GM18867 (cell line): ENCODE measurements around the gene PELI2.

Experiments
- ATAC-seq: cut with Tn5 transposase; IDR thresholded peaks from one replicate; pipeline ENCODE4 v1.9.1; 2021; ENCODE audit warnings: mild to moderate bottlenecking, moderate library complexity; ENCODE audit not compliant: unreplicated experiment

PELI2 gene

DNA sequence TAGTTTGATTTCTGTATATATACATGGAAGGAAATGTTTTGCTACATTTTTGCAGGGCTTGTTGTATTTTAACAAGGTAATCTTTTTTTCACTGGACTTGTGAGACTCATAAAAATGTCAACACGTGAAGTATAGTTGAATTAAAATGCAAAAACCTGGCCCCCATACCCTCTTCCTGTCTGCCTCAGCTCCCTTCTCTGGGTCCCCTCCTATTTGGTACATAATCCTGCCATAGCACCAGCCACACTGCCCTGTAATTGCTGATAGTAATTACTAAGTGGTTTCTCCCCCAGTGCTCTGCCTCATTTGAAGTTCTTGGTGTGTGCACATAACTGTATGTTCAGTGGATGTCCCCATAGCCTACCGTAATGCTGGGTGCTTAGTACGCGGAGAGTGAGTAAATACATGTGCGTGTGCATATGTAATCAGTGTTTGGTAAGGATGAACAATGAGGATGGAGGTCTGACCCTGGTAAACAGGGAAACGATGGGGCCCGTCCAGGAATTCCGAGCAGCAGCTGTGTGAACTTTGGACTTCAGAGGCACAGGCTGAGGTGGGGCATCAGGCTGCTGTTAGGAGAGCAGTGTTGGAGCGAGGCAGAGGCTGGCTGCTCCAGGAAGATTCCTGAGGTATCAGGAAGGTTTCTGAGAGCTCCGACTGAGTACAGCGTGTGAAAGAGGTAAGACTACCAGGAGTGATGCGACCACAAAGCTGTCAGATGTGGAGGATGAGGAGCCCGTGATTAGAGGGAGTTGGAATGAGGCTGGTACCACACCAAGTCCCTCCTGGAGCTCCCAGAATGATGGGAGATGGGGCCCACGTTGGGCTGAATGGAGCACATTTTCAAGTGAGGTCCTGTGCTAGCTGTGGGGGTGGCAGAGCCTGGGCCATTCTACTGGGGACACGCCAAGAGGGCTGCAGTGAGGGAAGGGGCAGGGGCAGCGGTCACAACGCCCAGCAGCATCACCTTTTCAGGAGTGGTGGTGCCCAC lies 106.8 kb downstream of the PELI2 start:
- ATAC-seq = no peak

DNA sequence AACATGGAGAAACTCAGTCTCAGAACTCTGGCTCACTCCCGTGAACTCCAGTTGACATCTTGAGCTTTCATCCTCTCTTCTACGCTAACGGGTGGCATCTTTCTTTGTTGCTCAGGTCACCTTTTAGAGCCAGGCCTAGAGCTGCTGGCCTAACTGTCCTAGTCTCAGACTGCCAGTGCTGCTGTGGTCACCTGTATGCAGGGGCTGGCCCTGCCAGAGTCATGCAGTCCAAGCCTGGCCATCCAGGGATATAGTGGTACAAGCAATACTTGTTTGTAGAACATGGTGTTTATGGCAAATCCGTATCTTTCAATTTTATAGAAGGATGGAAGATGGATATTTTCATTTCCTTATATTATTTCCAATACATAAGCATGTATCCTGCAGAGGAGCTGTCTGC lies 117.2 kb downstream of the PELI2 start:
- no peak for ATAC-seq

DNA sequence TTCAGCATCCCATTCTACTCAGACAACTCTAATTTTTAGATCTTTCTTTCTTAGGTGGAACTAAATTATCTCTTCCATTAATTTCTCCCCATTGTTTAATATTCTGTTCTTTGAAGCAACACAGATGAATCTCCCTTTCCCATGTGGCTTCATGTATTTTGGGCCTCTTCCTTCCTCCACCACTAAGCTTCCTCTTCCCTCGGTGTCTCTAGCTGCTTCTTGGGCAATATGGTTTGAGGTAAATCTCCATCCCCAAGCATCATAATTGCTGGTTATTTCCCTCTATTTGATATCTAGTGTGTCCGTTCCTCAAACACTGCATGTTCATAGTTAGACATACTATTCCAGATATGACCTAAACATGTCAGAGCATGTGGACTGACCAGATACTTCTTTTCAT lies 119.2 kb downstream of the PELI2 start:
- ATAC-seq = no peak

DNA sequence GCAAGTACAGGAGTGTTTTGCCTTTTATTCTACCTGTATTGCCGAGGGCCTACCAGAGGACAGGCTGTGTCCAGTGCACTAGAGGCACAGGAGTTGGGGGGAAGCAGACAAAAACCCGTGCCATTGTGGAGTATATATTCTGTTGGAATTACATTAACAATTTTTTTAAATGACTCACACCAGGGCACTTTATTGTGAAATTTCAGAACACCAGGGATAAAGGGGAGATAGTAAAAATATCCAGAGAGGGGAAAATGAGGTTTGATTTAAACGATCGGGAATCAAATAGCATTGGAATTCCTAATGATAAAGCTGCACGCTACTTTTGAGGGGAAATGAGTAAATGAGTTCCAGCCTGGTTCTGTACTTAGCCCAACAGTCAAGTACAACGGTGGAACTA lies 123.2 kb downstream of the PELI2 start:
- ATAC-seq = no peak

DNA sequence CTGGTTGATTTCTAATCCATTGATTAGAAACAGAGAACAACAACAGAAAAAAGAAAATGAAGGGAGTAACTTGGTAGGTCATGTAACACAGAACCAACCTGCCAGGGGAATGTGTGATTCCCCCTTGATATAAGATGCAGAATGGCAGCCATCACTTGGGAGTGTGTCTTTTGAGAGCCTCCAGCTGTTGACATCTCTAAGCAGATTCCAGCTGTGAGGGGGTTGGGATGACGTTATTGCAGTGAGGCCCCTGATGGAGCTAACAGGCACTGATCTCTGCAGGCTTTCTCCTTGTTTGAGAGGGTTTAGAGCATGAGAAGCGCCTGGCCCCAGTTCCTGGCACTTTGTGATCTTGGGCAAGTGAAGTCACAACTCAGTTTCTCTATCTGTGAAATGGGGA lies 124.9 kb downstream of the PELI2 start:
- ATAC-seq = no peak

DNA sequence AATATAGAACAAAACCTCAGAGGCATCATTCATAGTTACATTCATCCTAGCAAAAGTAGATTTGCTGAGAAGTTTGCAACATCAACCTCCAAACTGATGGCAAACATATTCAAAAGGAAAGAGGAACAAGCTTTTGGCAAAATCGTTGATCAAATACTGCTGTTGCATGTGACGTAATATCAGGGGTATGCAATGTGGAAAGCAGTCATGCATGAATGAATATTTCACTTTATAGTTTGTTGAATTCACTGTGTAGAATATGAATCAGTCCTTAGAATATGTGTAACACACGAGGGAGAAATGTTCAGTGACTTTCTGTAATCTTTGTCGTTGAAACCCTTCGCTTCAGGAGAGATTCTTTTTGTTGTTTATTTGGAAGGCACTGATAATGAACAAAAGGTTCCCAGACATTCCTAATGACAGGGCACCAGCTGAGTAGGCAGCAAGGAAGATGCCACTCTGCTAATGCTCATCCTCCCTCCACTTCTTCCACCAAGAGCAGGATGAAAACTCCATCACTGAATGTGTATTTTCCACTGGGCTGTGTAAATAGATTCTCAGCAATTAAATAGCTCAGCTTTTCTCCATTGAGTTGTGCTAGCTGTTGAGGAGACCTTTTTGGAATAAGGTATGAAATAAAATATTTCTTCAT lies 126.1 kb downstream of the PELI2 start:
- ATAC-seq = no peak

DNA sequence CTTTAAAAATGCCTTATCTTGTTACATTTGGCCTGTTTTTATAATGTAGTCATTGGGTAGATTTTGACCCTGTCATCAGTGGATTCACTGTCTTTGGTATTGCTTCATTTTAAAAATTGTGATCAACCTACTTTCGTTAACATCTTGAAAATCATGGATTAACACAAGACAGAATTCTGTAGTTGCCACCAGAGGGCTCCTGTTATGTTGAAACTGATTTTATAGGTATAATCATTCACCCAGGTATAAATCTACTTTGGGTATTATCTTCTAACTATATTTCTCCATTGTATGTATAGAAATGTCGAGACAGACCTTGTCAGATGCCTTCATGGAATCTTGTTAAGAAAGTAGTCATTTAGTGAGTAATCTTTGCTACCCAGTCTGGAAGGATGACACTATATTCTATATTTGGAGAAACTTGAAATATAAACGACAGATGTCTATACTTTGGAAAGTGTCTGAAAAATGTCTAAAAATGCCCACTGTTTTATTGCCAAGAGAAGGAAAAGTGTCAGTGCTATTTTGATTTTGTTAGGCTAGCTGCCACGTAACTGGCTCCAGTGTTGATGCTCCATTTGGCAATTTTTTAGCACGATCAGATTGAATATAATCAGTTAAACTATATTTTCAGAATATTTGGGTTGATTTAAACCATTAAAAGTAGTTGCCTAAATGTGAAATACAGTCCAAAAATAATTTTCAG lies 129.4 kb downstream of the PELI2 start:
- no peak for ATAC-seq

DNA sequence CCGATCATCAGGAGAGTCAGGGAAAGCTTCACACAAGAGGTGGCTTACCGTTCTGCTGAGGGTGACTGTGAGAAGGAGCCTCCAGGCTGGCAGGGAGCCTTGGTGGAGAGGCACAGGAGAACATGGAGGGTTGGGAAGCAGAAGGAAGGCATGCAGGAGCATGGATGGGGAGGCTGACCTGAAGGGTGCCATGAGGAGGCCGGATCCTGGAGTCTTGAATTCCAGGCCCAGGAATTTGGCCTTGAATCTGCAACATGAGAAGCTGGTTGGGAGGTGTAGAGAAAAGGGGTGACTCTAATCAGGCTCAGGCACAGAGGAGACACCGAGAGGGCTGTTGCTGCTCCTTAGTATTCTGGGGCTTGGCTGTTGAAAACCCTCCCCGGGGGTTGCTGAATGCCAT lies 130.2 kb downstream of the PELI2 start:
- no peak for ATAC-seq

DNA sequence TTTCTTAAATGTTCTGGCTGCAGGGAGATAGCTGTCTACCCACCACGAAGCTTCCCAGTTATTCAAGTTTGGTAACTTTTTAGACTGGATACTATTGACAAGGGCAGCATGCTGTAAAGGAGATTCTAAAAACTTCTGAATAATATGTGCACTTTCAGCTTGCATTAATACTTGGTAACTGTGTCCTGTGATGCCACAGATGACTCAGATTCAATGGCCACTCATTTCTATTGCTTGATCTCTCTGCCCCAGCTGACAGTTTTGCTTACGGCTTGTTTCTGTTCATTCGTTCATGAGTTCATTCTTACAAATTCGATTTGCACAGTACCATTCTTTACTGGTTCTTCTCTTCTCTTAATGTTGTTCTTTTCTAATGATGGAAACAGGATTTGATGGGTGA lies 142.8 kb downstream of the PELI2 start:
- ATAC-seq = no peak

DNA sequence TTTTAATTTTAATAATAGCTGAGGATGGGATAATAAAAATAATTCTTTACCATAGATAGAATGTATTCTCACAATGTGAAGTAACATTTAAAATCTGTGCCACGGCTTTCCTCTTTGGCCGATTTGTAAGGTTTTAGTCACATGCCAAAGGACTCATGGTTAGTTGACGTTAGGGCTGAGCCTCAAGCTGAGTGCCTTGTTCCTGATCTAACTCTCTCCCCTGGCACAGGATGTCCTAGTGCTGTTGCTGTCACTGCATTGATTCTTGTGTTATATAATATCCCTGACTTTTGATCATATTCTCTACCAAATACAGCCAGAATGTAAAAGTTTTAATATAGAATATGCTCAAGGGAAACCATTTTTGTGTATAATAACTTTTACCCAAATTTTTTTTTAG lies 144.3 kb downstream of the PELI2 start:
- ATAC-seq = no peak

DNA sequence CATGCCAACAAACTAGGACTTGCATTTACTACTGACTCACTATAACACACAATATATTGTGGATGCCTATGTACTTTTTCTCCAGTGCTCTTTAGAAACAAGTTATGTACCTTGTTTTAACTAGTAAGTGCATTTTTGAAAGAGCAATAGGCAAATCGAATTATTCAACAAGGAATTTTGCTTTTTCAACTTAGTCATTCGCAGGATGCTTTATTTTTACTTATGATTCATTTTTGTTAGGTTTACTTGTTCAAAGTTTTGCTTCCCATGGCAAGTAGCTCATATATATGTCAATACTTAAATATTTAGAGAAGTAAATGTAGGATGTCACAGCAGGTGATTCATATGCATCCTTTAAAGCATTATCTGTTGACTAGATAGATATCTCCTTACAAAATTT lies 149.8 kb downstream of the PELI2 start:
- no peak for ATAC-seq

DNA sequence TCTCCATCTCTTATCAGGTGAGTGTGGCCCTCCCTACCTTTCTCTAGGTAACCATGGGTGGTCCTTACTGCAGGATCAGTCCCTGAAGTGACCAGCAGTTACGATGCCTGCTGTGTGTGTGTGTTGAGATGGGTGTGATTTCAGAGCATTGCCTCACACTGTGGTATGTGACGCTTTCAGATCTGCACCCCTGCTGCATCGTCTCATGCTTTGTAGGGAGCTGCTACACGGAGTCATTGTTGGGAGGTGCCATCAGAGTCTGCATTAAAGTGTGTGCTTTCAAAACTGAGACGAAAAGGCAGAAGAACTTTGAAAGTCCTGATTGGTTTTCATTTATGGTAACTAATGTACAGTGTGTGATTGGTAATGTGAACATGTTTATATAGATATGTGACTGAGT lies 150.5 kb downstream of the PELI2 start:
- ATAC-seq = no peak

DNA sequence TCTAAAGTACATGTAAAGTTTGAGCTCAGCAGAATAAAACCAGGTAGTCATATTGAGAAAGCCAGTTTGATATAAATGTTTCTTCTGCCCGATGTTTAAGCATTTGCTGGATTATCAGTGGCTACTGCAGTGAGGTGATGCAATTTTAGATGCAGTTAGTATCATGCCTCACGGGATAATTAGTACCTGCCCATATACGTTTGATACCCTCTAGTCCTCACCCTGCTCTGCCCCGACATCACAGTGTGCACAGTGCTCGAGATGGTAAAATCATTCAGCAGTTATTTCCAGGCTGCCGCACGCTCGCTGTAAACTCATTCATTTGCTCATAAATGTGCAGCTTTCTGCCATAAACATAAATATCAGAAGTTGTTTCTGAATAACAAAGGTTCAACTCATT lies 152.7 kb downstream of the PELI2 start:
- no peak for ATAC-seq

DNA sequence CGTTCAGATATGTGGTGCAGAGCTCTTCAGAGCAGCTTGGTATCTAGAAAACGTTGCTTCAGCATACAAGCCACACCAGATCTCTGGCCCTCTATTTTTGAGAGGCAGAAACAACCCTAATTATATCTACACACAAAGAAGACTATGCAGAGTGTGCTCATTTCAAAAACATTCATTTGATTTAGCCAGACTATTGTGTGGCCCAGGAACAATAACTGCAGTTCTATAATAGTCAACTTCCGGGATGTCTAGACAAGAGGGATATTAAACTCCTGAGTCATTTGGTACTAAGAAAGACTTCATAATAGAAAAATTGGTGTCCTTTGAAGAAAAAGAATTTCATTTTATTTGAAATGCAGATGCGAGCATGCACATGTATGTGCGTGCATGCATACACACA lies 153.8 kb downstream of the PELI2 start:
- no peak for ATAC-seq

DNA sequence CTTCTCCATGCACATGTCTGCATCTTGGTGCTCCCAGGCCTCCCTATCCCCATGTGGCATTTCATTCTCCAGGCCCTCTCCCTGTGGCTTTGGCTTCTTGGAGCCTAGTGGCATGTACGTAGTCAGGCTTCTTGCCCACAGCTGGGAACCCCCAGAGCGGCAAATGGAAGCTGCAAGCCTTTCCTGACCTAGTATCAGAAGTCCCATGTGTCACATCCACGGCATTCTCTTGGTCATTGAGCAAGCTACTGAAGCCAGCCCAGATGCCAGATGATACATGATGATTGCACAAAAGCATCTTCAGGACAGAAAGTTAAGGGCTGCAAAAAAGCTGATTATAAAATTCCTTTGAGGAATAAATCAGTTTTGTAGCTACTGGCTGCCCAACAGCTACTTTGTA lies 154.9 kb downstream of the PELI2 start:
- no peak for ATAC-seq

DNA sequence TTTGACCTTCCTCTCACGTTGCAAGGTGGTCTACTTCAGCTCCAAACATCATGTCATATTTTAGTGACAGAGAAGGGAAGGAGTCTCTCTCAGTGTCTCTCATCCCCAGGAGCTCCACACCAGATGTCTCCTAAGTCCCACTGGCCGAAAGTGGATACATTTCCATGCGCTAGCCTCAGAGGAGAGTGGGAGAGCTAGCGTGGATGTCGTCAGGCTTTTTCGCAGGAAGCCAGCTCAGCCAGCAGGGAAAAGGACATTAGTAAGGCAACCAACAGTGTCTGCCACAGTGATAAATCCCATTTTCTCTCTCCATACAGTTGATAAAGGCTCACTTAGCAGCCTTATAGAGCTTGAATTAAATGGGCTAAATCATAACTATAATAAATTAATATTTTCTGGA lies 155.7 kb downstream of the PELI2 start:
- ATAC-seq = no peak

DNA sequence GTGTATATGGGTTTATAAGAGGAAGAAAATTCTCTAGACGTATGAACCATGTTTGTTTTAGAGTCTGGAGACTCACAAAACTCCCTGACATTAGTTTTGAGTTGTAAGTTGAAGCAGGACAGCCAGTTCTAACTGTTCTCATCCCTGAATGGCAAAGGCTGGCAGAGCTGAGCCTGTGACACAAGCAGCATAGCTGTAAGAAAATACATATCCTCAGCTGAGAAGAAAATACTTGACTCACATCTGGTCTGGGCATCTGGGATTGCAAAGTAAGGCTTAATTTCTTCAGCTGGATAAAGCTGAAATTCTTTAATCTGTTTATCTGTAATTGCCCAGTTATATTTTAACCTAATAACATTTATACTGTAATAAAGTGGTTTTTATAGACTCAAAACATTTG lies 156.3 kb downstream of the PELI2 start:
- no peak for ATAC-seq

DNA sequence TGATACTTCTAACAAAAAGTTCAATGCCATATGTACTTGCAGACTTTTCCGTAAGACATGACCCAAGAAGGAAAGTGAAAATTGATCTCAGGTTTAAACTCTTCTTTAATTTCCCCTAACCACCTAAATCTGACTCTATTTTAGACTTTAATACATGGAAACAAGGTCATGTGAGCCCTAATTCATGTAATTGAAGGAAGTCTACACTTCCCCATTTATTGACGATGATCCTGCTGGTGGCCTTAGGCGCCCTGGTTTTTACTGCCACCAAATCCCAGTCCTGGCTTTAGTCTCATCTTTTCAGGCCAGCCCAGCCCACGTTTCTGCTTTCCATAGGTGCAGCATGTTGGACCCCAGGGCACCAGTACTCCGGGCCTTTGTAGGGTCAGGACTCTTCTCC lies 157.9 kb downstream of the PELI2 start:
- no peak for ATAC-seq

DNA sequence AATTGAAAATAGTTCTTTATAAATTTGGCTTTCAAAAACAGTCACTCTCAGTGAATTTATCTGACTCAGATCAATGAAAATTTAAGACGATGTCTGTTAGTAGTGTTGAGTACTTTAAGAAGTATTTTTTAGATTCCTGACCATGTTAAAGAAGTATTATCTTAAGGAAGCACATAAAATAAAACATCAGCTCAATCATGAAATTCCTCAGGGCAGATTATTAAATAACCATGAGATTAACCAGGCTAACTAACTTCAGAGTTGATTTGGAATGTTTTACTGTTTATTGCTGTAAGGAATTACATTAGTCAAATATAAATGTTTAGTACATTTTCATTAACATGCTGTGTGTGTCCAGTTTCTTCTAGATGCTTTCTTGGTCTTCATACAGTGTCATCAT lies 160.2 kb downstream of the PELI2 start:
- ATAC-seq = no peak

DNA sequence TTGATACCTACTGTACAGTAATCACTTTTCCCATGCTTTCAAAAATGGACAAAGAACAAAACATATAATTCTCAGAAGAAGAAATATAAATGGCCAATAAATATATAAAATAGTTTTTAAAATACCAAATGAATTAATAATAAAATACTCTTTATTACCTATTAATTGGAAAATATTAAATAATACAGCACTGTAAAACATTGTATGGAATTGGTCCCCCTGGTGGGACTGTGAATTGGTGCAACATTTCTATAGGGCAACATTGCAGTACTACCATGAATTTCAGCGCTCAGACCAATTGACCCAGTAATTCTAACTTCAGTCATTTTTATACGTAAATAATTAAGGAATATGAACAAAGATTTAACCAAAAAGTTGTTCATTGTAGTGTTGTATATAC lies 162.6 kb downstream of the PELI2 start:
- ATAC-seq = no peak

DNA sequence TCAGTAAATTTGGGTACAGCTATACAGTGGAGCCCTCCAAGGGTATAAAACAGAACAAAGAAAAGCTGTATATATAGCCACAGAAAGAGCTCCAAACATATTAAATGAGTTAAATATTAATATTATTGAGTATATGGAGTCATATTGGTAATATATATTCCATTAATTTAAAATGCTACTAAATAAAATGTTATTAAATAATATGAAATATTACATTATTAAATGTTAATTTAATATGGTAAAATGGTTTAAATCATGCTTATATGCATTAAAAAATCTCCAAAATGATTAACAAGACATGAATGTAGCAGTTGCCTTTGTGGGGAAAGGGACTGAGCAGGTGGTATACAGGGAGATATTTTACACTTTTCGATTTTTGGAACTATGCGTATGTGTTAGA lies 164.0 kb downstream of the PELI2 start:
- no peak for ATAC-seq

DNA sequence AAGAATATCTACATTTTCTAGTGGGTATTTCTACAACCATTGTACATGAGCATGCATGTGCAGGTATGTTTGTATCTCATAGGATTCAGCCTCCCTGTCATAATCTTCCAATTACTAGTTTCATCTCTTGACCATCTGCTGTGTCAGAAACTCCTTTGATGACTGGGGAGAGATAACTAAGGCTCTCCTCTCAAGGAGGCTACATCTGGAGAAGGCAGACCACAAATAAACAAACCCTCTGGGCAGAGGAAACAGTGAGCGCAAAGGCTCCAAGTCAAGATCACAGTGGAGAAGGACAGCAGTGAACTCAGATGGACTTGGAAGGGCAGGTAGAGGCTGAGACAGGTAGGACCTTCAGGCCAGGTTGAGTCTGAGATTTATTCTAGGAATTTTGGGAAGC lies 166.4 kb downstream of the PELI2 start:
- ATAC-seq = no peak
